Measurements from ENCODE around the gene IL10RB.

IL10RB gene

DNA sequence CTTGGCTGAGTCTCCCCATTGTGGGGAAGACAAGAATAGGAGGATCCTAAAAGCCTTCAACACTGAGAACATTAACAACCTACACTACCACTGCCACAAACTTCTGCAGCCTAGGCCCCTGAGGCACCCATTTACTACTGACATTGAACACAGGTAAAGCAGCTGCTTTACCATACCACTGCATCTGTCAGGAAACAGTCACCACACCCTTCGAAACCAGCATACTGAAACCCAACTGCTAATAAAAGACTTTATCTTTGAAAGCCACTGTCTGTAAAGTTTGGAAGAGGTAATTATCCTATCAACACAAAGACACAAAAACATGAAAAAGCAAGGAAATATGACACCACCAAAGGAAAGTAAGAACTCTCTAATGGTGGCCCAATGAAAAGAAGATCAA, 66.0 kb downstream of the IL10RB start:
- DNase-seq (ENCODE audit: low spot score), result no peak

GRCh38 chr21:33334191-33334590, 68.0 kb downstream of the IL10RB start:
- no peak for DNase-seq (ENCODE audit: low spot score)

DNA sequence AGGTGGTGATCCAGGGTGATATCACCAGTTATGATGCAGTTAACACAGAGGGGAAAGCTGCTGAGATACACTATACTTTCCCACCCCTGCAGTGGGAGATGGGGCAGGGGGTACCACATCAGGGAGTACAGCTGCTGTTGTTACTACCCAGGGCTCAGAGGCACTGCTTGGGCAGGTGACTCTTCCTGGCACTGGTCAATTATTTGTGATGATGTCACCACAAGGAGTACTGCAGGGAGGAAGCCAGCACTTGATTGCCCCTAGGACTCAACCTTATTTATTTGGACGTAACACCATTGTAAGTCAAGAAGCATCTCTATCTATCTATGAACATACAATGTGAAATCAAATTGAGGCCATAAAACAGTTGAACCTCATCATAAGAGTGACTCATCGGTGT, 68.7 kb downstream of the IL10RB start:
- no peak for DNase-seq (ENCODE audit: low spot score)

DNA sequence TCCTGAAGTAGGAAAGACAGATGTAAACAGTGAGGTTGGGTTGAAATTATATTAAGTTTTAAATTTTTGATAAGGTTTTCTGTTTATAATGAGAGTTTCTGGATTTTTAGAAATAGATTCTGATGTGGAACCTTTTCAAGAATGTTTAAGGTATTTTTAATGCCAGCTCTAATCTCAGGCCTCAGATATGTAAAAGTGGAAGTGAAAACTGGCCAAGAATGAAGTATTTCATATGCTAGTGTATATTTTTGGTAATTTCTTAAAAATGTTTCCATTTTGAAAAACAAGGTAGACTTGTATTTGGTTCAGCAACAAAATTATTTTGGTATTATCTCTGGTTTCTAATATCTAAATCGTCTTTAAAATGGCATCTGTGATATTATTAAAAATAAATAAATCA, 73.0 kb downstream of the IL10RB start:
- DNase-seq (ENCODE audit: low spot score), result no peak

GRCh38 chr21:33339918-33340317, 73.8 kb downstream of the IL10RB start:
- no peak for DNase-seq (ENCODE audit: low spot score)

GRCh38 chr21:33345751-33346238, 79.6 kb downstream of the IL10RB start:
- no peak for DNase-seq (ENCODE audit: low spot score)
